Activated CD4-positive, alpha-beta T cell treated with anti-CD3 and anti-CD28 coated beads for 1 hour (primary cell): ENCODE measurements around the gene DDX47.

Experiments used
- DNase-seq: peaks from one replicate; pipeline ENCODE4 v3.0.0-alpha.2; 2020

DDX47 gene

DNA sequence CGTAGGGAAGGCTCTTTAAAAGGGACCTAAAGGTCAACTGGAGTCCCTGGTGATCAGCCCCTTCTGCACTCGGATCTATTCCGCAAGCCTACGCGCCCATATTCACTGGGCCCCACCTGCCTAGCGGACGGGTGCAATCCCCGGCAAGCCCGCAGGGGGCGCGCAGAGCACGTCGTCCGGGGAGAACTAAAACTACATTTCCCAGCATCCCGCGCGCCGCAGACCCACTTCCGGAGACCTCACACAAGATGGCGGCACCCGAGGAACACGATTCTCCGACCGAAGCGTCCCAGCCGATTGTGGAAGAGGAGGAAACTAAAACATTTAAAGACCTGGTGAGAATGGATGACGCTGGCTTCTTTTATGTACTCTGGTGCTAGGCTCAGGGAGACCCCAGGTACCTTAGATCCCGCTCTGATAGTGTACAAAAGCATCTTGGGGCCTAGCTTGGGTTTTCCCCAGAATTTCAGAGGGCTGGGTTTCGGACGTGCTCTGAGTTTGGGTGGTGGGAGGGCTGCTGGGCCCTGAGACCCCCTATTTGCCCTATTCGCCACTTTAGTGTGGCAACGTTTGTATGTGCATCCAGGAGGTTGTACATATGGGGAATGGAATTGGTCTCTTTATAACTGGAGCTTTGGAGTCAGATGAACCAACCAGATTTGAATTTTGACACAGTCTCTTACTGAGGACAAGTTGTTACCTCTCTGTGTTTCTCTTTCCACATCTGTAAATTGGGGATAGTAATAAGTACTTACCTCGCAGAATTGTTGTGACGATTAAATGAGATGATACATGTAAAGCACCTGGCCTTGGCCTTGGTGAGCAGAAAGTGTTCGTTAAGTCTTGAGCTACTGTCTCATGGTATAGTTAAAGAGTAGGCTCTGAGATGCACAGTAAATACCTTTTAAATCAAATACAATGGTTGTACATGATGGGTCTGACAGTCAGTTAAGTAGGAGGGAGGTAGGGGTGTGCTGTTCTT, at the start of gene DDX47:
Gene DDX47, plus strand, starts transcription at position 227 of the 982 bp plus-strand sequence. Its CDS starts 22 bp downstream, at position 249.
- peak; percentile 94 for DNase-seq

DNA sequence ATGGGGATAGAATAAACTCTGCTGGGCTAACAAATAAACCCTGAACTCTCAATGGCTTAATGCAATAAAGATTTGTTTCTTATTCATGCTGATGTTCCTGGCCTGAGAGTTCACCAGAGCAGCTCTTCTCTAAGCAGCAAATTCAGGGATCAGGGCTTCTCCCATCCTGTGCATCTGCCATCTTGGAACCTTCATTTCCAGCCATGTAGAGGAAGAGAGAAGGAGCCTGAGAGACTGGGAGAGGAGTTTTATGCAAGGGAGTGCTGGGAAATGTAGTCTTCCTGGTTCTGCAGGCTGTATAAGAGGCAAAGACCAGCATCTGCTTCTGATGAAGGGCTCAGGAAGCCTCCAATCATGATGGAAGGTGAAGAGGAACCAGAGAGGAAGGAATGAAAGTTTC, 48.3 kb upstream of the DDX47 start:
- DNase-seq: no peak

DNA sequence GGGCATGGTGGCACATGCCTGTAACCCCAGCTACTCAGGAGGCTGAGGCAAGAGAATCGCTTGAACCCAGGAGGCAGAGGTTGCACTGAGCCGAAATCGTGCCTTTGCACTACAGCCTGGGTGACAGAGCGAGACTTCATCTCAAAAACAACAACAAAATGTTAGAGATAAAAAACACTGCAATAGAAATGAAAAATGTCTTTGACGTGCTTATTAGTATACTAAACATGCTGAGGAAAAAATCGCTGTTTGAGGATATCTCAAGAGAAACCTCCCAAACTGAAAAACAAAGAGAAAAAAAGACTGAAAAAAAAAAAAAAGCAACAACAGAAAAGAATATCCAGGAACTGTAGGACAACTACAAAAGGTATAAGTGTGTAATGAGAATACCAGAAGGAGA, 42.9 kb upstream of the DDX47 start:
- no peak for DNase-seq

- no peak for DNase-seq
These were observed 38.4 kb upstream of the DDX47 start for GRCh38 chr12:12774791-12775190.

DNA sequence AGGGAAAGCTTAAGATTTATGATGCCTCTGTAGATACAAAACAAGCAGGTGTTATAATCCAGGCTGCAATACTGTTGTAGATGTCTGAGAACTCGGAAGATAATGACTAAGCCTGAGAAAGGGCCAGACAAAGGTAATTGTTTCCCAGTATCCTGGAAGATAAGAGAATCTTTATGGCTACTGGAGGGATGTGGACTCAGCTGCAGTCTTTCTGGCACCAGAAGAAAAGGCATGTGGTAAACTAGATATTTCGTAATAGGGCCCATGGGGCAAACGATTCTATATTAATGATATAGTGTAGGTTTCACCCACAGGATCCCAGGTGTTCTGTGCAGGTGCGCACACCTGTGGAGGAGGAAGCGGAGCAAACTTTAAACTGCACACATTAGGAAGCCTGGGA, 36.9 kb upstream of the DDX47 start:
- DNase-seq: no peak

DNA sequence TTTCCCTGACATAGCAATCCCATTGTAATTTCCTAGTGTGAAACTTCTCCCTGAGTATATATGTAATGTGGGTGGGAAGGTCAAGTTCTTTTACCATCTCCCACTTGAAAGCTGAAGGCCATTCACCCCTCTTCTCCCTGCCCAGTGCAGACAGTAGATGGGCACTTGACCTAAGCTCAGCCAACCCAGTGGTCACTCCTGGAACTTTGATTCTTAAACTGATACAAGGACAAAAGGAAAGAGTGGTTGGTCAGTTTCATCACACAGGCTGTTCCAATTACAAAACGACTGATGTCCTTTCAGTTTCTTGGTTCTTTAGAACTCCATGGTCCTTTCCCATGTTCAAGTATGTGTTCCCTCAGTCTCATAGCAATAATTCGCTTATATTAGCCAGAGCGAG, 36.1 kb upstream of the DDX47 start:
- no peak for DNase-seq

DNA sequence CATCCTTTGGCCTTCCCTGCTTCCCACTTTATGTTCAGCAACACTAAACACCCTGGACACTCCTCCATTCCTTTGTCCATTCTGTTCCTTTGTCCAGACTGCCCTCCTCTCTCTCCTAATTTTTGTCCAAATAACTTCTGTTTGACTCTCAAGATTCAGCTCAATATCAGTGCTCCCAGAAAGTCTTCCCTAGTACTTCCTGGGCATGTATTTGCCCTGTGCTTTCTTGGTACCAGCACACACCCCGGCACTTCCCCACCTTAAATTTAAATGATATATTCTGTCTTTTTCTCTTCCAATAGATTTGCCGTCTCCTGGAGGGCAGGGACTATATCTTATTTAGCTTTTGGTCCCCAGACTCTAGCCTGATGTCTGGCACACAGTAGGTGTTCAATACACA, 34.1 kb upstream of the DDX47 start:
- no peak for DNase-seq

DNA sequence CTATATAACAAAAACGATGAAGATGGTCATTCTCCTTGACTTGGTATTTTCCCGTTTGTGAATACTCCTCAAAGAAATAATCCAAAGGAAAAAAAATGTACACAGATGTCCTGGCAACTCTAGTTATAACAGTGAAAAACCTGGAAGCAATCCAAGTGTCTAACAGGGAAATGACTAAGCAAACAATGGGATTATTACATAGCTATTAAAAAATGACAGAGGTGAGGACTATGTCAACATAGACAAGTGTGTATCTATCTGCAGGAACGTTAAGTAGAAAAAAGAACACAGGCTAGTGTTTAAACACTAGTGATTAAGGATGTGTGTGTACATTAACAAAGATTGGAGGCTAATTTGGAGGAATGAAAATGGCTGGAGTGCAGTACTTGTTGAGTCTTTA, 33.6 kb upstream of the DDX47 start:
- DNase-seq: no peak

GRCh38 chr12:12784116-12784515, 29.0 kb upstream of the DDX47 start:
- DNase-seq: no peak

DNA sequence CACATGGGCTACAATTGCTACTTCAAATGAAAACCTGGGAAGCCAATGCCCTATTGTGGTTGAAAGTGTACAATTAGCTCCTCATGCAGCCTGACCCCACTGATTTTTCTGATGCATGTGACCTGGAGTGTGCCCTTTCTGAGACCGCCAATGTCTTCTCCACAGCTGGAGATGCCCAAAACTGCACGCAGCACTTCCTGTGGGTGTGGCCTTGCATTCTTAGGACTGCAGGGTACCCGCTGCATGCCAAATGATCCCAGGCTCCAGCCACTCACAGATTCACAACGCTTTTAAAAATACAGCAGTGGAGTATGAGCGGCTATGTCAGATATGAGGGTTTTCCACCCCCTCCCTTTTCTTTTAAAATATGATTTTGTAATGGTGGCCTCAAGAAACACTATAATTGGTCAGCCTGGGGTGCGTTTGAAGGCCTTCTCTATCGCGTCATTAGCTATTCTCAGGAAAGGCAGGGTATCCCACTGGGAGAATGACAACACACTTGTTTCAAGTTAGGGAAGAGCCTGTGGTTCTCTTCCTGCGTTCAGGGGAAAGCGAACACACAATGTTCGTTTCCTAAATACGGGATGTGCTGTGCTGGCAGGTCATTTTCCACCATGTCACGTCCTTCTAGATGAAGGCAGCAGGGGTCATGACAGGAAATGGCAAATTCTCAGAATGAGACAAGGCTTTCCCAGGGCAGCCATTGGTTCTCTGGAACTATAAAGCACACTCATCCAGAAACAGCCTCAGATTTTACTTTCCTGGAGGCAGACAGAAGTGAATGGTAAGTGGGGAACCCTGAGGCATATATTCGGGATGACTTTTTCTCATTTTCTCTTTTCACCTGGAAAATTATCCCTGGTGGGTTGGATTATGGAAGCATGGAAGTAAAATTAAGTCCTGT, 28.0 kb upstream of the DDX47 start, which contains the start of gene APOLD1:
Gene APOLD1, plus strand, starts transcription at position 749 of the 904 bp plus-strand sequence. Its CDS starts 33 bp downstream, at position 782.
- DNase-seq: no peak

GRCh38 chr12:12786351-12786705, 26.8 kb upstream of the DDX47 start:
- no peak for DNase-seq

DNA sequence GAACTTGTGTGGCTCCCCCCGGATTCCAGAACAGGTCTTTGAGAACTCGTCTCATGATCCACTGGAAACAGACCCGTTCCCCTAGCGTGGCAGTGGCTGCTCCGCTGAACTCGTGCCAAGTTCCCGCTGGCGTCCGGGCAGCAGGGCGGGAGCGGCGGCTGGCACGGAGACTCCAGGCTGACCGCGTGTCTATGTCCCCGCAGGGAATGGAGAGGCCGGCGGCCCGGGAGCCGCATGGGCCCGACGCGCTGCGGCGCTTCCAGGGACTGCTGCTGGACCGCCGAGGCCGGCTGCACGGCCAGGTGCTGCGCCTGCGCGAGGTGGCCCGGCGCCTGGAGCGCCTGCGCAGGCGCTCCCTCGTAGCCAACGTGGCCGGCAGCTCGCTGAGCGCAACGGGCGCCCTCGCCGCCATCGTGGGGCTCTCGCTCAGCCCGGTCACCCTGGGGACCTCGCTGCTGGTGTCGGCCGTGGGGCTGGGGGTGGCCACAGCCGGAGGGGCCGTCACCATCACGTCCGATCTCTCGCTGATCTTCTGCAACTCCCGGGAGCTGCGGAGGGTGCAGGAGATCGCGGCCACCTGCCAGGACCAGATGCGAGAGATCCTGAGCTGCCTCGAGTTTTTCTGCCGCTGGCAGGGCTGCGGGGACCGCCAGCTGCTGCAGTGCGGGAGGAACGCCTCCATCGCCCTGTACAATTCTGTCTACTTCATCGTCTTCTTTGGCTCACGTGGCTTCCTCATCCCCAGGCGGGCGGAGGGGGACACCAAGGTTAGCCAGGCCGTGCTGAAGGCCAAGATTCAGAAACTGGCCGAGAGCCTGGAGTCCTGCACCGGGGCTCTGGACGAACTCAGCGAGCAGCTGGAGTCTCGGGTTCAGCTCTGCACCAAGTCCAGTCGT, 26.2 kb upstream of the DDX47 start:
- DNase-seq: peak; percentile 65

- no peak for DNase-seq
These were observed 25.0 kb upstream of the DDX47 start for GRCh38 chr12:12788131-12788530.

GRCh38 chr12:12788675-12789368, 24.3 kb upstream of the DDX47 start:
- DNase-seq: peak; percentile 36

- DNase-seq: no peak
These were observed 22.2 kb upstream of the DDX47 start for GRCh38 chr12:12790956-12791355.

DNA sequence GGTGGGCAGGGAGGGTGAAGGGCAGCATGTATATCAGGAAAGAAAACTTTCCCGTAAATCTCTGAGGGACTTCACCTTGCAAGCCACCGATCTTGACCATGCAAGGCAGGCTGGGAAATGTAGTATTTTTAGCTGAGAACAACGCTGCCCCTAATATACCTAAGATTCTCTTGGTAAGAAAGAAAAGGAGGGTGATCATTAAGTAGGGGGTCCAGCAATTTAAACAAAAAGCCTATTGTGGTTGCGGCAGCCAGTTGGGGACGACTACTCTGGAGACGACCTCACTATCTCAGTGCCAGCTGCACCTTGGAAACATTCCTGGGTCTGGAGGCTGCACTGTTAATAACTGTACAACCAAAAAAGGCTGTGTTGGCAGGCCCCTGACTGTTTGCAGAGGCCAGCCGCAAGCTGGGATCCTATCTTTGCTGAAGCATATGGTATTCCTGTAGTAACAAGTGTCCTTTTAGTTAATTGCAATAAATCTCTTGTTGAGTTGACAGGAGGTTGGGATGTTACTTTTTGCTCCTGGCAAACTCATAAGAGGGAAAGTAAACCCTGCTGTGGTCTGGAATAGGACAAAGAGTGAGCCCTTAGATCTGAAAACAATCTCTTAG, 21.3 kb upstream of the DDX47 start:
- no peak for DNase-seq

DNA sequence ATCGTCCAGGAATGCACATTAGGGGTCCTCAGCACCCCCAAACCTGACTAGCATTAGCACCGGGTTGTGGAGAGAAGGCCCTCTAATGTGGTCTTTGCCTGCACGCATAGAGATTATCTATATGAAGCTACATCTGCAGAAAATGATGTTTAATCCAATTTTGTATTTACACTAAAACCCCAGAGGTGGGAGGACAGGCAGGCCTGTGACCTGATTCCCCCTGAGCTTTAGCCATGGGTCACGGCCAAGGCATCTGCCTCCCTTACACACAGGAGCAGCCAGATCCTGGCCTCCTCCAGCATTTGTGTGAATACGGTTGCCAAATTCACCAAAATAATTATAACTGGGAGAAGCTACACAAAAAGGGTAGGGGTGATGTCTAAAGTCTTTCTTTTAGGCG, 20.7 kb upstream of the DDX47 start:
- DNase-seq: no peak

DNA sequence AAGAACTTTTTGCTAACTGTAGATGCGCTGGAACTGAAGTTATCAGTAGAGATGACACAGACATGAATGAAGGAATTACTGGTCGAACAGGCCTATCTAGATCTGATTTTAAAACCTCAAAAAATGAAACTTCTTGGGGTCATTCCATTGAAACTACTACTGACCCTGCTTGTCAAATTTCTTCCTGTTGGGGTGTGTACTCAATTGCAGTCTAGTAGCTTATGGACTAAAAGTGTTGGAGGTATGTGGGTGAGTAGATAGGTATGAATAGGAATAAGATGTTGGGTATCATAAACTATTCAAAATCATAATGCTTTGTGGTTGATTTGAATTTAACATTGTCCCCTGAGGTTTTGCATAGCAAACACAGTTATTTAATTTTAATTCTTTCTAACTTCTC, 18.5 kb upstream of the DDX47 start:
- DNase-seq: no peak

DNA sequence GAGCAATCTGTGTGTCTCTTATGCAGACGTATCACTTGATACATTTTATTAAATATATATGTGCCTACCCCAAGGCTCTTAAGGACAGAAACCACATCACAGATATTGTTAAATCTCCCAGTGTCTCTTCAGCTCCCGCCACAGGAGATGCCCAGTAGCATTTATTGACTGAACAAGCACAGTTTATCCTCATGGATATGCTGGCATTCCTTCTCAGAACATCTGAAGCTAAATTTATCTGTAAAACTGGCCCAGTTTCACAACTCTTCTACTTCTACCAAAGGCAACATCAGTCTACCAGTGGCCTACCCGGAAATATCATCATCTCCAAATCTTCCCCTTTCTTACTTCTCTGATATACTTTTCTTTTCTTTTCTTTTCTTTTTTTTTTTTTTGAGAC, 17.0 kb upstream of the DDX47 start:
- DNase-seq: no peak

DNA sequence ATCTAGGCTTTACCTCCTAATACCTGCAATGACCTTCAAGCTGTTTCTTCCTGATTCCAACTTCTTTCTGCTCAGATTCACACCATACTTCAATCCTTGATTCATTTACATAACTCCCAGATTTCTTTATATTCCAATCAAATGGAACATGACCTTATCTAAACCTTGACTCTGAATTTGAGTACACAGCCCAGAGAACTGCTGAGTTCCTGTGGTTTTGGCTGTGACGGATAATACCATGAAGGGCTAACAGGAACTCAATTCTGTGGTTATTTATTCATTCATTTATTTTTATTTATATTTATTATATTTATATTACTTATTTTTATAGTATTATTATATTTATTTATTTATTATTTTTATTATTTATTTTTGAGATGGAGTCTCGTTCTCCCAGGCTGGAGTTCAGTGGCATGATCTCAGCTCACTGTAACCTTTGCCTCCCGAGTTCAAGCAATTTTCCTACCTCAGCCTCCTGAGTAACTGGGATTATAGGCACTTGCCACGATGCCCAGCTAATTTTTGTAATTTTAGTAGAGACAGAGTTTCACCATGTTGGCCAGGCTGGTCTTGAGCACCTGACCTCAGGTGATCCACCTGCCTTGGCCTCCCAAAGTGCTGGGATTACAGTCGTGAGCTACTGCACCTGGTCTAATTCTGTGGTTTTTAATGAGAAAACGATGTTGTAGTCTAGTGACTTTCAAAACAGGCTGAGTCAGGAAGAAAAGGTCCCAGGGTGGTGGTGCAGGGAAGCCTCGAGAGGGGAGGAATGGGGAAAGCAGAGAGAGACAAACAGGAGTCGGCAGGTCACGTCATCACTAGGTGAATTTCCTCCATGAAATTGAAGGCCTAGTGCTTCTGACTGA, 16.0 kb upstream of the DDX47 start:
- no peak for DNase-seq

GRCh38 chr12:12797794-12798152, 15.4 kb upstream of the DDX47 start:
- no peak for DNase-seq
